GM13976 (cell line): ENCODE data around the gene HMGCLL1.

ENCODE experiments used
- DNase-seq: peaks from one replicate; pipeline ENCODE4 v3.0.0; 2012; ENCODE audit warnings: low spot score
- in situ Hi-C: fragments of 300-500 bp; cut with MboI; formaldehyde crosslinking; loops from one replicate; pipeline ENCODE4 v1.12.0; 2022; ENCODE audit warnings: low sequenced_read_pairs, mixed read lengths, inconsistent platforms; ENCODE audit not compliant: unreplicated experiment
- TF ChIP-seq, protein P1 (sequence below): IDR thresholded peaks from 2 replicates; pipeline ENCODE4 v1.5.1; 2012; ENCODE audit warnings: borderline replicate concordance, mild to moderate bottlenecking; ENCODE audit not compliant: insufficient read depth; ENCODE audit errors: extremely low read depth, missing control alignments, control extremely low read depth

The HMGCLL1 gene

DNA sequence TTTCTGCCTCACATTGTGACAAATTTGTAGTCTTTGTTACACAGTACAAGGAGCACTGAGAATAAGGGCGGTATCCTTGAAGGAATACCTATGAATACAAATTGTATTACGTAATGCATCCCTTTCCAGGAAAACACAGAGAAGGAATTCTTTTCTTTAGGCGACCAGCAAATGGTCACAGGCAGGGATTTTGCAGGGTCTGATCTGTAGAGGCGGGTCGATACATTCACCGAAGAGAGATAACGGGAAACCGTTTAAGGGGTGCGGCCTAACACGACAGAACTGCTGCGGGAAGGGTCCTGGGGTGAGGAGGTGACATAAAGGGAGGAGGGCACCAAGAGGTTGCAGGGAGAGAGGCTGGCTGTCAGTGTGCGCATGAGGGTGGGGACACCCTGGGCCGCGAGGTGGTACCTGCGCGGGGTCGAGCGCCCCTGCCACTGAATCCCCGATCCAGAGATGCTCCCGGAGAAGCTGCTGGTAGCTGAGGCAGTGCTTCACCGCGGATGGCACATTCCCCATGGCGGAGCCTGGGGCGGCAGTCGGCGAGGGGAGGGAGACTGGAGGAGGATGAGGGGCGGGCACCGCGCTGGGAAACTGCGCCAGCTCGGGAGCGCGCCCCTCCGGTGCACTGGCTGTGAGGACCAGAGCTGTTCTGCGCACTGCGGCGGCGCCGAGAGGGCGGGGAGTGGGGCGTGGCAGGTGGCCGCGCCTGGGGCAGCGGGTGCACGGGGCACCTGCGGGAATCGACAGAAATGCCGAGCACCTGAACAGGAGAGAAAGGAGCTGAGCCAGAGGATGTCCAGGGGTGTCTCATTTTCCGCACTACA lies at the start of gene HMGCLL1:
Gene HMGCLL1 (minus strand): TSS at position 656 of the 827 bp plus-strand sequence. CDS start 137 bp downstream, at position 519.
- peak; percentile 10 for DNase-seq
- in situ Hi-C loops = no loop called here
- TF ChIP-seq, protein P1, sequence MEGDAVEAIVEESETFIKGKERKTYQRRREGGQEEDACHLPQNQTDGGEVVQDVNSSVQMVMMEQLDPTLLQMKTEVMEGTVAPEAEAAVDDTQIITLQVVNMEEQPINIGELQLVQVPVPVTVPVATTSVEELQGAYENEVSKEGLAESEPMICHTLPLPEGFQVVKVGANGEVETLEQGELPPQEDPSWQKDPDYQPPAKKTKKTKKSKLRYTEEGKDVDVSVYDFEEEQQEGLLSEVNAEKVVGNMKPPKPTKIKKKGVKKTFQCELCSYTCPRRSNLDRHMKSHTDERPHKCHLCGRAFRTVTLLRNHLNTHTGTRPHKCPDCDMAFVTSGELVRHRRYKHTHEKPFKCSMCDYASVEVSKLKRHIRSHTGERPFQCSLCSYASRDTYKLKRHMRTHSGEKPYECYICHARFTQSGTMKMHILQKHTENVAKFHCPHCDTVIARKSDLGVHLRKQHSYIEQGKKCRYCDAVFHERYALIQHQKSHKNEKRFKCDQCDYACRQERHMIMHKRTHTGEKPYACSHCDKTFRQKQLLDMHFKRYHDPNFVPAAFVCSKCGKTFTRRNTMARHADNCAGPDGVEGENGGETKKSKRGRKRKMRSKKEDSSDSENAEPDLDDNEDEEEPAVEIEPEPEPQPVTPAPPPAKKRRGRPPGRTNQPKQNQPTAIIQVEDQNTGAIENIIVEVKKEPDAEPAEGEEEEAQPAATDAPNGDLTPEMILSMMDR = no peak

DNA sequence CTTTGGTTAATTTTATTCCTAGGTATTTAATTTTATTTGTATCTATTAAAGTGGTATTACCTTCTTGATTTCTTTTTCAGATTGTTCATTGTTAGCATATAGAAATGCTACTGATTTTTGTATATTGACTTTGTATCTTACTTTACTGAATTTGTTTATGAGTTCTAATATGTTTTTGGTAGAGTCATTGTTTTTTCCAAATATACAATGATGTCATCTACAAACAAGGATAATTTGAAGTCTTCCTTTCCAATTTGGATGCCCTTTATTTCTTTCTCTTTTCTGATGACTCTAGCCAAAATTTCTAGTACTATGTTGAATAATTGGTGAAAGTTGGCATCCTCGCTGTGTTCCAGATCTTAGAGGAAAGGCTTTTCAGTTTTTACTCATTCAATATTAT lies 43.0 kb upstream of the HMGCLL1 start:
- TF ChIP-seq, protein P1 = no peak
- DNase-seq = no peak
- in situ Hi-C loops = loop anchor here (25.0 kb wide), 1 partner anchor 265 kb away; the partner anchor contains the start of gene BMP5

DNA sequence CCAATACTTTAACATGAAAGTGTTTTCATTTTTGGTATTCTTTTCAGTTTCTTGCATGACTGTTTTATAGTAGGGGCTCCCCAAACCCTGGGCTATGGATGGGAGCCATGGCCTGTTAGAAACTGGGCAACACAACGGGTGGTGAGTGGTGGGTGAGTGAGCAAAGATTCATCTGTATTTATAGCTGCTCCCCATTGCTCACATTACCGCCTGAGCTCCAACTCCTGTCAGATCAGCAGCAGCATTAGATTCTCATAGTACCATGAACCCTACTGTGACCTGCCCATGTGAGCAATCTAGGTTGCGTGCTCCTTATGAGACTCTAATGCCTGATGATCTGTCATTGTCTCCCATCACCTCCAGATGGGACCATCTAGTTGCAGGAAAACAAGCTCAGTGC lies 42.3 kb upstream of the HMGCLL1 start:
- in situ Hi-C loops = loop anchor here (25.0 kb wide), 1 partner anchor 266 kb away; the partner anchor contains the start of gene BMP5
- DNase-seq = no peak
- TF ChIP-seq, protein P1 = no peak

DNA sequence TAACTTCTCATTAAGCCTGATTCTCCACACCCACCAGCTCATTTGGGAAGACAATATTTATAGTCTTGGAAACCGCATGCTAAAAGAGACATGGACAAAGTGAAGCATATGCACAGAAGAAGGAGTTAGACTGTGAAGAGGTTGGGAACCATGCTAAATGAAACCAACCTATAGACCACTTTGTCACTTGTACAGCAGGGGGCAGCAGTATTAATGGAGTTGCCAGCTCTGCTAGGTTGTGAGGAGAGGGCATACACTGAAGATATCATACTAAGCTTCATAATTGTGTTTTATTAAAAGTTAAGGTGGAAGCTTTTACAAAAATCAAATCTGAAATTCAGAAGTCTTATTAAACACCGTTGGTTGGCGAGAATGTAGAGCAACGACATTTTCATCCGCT lies 38.3 kb upstream of the HMGCLL1 start:
- in situ Hi-C loops = loop anchor here (25.0 kb wide), 1 partner anchor 270 kb away; the partner anchor contains the start of gene BMP5
- TF ChIP-seq, protein P1 = peak; percentile 50
- DNase-seq = peak; percentile 5

DNA sequence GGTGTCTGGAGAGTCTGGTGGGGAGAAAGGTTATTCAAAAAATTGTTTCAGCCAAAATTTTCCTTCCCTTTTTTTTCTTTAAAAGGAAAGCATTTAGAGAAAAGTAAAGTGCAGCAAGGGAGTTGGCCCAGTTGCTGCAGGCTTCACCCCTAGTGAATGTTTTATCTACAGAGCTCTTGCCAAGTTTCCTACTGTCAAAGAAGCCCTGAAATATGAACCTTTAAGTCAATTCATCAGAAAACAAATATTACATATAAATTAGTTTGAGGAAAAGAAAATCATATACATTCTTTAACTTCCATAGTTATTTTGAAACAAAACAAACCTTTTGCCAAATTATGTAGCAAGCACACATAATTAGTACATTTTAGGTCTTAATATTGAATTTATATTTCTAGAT lies 25.0 kb upstream of the HMGCLL1 start:
- TF ChIP-seq, protein P1 = no peak
- no peak for DNase-seq
- in situ Hi-C loops = loop anchor here (25.0 kb wide), 1 partner anchor 283 kb away; the partner anchor contains the start of gene BMP5

DNA sequence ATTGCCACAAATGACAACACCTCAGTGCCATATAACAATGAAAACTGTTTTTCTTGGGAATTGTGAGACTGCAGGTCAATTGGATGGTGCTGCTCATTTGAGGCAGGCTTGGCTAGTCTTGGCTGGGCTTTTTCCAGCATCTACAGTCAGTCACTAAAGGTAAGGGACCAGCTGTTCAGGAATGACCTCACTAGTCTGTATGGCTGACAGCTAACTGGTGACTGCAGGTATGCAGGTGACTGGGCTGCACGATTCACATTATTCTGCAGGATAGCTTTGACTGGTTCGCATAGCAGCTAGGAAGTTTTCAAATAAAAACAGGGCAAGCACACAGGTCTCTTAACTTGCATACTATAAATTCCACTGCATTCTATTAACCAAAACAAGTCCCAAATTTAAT lies 22.1 kb upstream of the HMGCLL1 start:
- in situ Hi-C loops = loop anchor here (25.0 kb wide), 1 partner anchor 286 kb away; the partner anchor contains the start of gene BMP5
- DNase-seq = no peak
- TF ChIP-seq, protein P1 = no peak
